ENCODE measurements around the gene EXOSC10. TPM values are rescaled to one million over a fixed set of nuclear protein-coding genes. Genes with fewer than 3 reads are reported as not detected.
"Not testable (repeated sequence)": the region's sequence is repeated elsewhere in the genome, so short reads cannot be mapped to it uniquely, and the experiment has no call there.

Gene EXOSC10
- polyA plus RNA-seq, 1 of the 3 experiments (the other 2 are of a cell fraction) = 62.5 TPM

GRCh38 chr1:11023201-11023600 is 76.5 kb downstream of the EXOSC10 start (continued):
- no peak for TF ChIP-seq REST (IDR thresholded peaks at IDR 0.05; ENCODE audit: low read depth, low read length)
- TF ChIP-seq RCOR1 (IDR thresholded peaks at IDR 0.05; ENCODE audit: low read length) = no peak
- no peak for TF ChIP-seq SMC3 (IDR thresholded peaks at IDR 0.05; ENCODE audit: low read depth, low read length)
- no peak for TF ChIP-seq RFX5 (IDR thresholded peaks at IDR 0.05; ENCODE audit: low read length)

- WGBS (ENCODE audit: low lambda C conversion rate) = 92% methylated on average over 7 of the region's 7 CpGs
- no peaks in the 10 kb centered on the region for H3K9me2 ChIP-seq
- H2AFZ ChIP-seq (ENCODE audit: low read depth) = no peak overlapping the region
- no peak overlapping the region for H3K4me2 ChIP-seq
- peaks cover 65% of the 10 kb centered on the region for H4K20me1 ChIP-seq (ENCODE audit: insufficient read depth)
- H3K27me3 ChIP-seq (ENCODE audit: insufficient read depth) = no peaks in the 10 kb centered on the region
- peaks cover 77 to 86% of the 10 kb centered on the region in 2 experiments for H3K36me3 ChIP-seq (replicated peaks in 1 of 2; ENCODE audit: control insufficient read depth in 1 of 2, insufficient read depth in 2 of 2, low read length in 1 of 2)
- peaks cover 25% of the 10 kb centered on the region for H3F3A ChIP-seq (replicated peaks; ENCODE audit: insufficient read depth)
- H3K4me1 ChIP-seq (ENCODE audit: control insufficient read depth in 1 of 2, insufficient read depth in 2 of 2, low read depth in 1 of 2, low read length in 1 of 2) = 0 out of 4 replicates have a peak, but pooled peaks cover 0 to 3% of the 10 kb centered on the region in 2 experiments
- H3K9me3 ChIP-seq = no peaks in the 10 kb centered on the region
- ChIA-PET CTCF (interaction anchor here (1.1 to 3.3 kb wide), 2 partner anchors 8 to 18 kb away, joined by 3 to 15 read pairs; partner anchors contain the start of gene TARDBP), POLR2A (no interaction called here)
- H3K4me3 ChIP-seq (ENCODE audit: low read depth in 2 of 2, low read length in 1 of 2) = no peak overlapping the region
- no peak overlapping the region for H3K9ac ChIP-seq
- DNase-seq = no peak
- no peak overlapping the region for H3K27ac ChIP-seq (ENCODE audit: low read depth in 2 of 2, low read length in 1 of 2)
- no peak for TF ChIP-seq TCF12 (IDR thresholded peaks at IDR 0.05)
- TF ChIP-seq ELF1 (IDR thresholded peaks at IDR 0.05) = no peak
- no peak for TF ChIP-seq IRF3 (IDR thresholded peaks at IDR 0.05; ENCODE audit: low read depth, low read length)
- TF ChIP-seq MEF2A (IDR thresholded peaks at IDR 0.05; ENCODE audit: borderline replicate concordance, low read depth) = no peak
- TF ChIP-seq SMC3 (IDR thresholded peaks at IDR 0.05; ENCODE audit: low read depth, low read length) = no peak
- TF ChIP-seq TEAD4 (IDR thresholded peaks at IDR 0.05; ENCODE audit: borderline replicate concordance, insufficient read depth) = no peak
- TF ChIP-seq ZBTB33 (IDR thresholded peaks at IDR 0.05; ENCODE audit: borderline replicate concordance, low read depth) = no peak
- no peak for TF ChIP-seq GABPA (IDR thresholded peaks at IDR 0.05; ENCODE audit: low read depth)
- no peak for TF ChIP-seq RXRA (IDR thresholded peaks at IDR 0.05; ENCODE audit: borderline replicate concordance, low read depth)
- H3K79me2 ChIP-seq (ENCODE audit: insufficient read depth) = peaks cover 65% of the 10 kb centered on the region
These were observed 79.7 kb downstream of the EXOSC10 start for GRCh38 chr1:11019971-11020370.

- H3K9me3 ChIP-seq; DNase-seq; CTCF ChIA-PET; H3K9me2 ChIP-seq; H3K27me3 ChIP-seq (ENCODE audit: insufficient read depth); H3K4me3 ChIP-seq (ENCODE audit: low read depth in 2 of 2, low read length in 1 of 2); H3K4me2 ChIP-seq; H3K4me1 ChIP-seq (ENCODE audit: control insufficient read depth in 1 of 2, insufficient read depth in 2 of 2, low read depth in 1 of 2, low read length in 1 of 2); H3K27ac ChIP-seq (ENCODE audit: low read depth in 2 of 2, low read length in 1 of 2); H3K9ac ChIP-seq; POLR2A ChIA-PET; H2AFZ ChIP-seq (ENCODE audit: low read depth): not testable (repeated sequence)
- Histone ChIP-seq H3K36me3 (replicated peaks in 1 of 2; ENCODE audit: control insufficient read depth in 1 of 2, insufficient read depth in 2 of 2, low read length in 1 of 2) (peaks cover 72 to 86% of the 10 kb centered on the region in 2 experiments), H3F3A (replicated peaks; ENCODE audit: insufficient read depth) (peaks cover 19% of the 10 kb centered on the region), H3K79me2 (ENCODE audit: insufficient read depth) (peaks cover 71% of the 10 kb centered on the region), H4K20me1 (ENCODE audit: insufficient read depth) (peaks cover 69% of the 10 kb centered on the region)
- WGBS (ENCODE audit: low lambda C conversion rate) = 75% methylated on average over 3 of the region's 8 CpGs
These were observed 80.3 kb downstream of the EXOSC10 start for GRCh38 chr1:11019358-11019757.
